Prostate gland (tissue), 2 donors: Measurements from ENCODE around the gene EHD1.

ENCODE experiments used
- POLR2A ChIP-seq: fragments of 450-650 bp; IDR thresholded peaks from one replicate; pipeline ENCODE4 v1.6.1; 2016; ENCODE audit warnings: antibody characterized with exemption, mild to moderate bottlenecking
- POLR2AphosphoS5 ChIP-seq: sonication (generic); formaldehyde crosslinking; IDR thresholded peaks from one replicate; pipeline ENCODE4 v1.6.1; 2017; ENCODE audit warnings: antibody characterized with exemption
- TF ChIP-seq, protein P1 (sequence below), 4 experiments: fragments of 200-600 bp in 2 of 4; fragments of 450-650 bp in 2 of 4; sonication (generic) in 2 of 4; IDR thresholded peaks; 1 replicate in 3 of 4; 2 replicates in 1 of 4; pipeline ENCODE4 v1.5.1; 2016 to 2019; ENCODE audit warnings: antibody characterized with exemption in 4 of 4, mild to moderate bottlenecking in 2 of 4, moderate library complexity in 2 of 4

GRCh38 chr11:64903291-64903833 lies 24.9 kb upstream of the EHD1 start:
- TF ChIP-seq, protein P1, sequence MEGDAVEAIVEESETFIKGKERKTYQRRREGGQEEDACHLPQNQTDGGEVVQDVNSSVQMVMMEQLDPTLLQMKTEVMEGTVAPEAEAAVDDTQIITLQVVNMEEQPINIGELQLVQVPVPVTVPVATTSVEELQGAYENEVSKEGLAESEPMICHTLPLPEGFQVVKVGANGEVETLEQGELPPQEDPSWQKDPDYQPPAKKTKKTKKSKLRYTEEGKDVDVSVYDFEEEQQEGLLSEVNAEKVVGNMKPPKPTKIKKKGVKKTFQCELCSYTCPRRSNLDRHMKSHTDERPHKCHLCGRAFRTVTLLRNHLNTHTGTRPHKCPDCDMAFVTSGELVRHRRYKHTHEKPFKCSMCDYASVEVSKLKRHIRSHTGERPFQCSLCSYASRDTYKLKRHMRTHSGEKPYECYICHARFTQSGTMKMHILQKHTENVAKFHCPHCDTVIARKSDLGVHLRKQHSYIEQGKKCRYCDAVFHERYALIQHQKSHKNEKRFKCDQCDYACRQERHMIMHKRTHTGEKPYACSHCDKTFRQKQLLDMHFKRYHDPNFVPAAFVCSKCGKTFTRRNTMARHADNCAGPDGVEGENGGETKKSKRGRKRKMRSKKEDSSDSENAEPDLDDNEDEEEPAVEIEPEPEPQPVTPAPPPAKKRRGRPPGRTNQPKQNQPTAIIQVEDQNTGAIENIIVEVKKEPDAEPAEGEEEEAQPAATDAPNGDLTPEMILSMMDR (IDR thresholded peaks at IDR 0.05) = no peak
- TF ChIP-seq POLR2AphosphoS5 (no peak), POLR2A (no peak)
